CD4-positive, alpha-beta T cell treated with Interleukin-4 for 1 hour (primary cell): ENCODE data around the gene ADAM33.
A peak's percentile ranks its signal among the peaks of the same experiment; 100 is the strongest.

Experiments used
- DNase-seq, 2 donors: peaks; one replicate each; pipeline ENCODE4 v3.0.0-alpha.2; 2020 to 2022

The ADAM33 gene, protein sequence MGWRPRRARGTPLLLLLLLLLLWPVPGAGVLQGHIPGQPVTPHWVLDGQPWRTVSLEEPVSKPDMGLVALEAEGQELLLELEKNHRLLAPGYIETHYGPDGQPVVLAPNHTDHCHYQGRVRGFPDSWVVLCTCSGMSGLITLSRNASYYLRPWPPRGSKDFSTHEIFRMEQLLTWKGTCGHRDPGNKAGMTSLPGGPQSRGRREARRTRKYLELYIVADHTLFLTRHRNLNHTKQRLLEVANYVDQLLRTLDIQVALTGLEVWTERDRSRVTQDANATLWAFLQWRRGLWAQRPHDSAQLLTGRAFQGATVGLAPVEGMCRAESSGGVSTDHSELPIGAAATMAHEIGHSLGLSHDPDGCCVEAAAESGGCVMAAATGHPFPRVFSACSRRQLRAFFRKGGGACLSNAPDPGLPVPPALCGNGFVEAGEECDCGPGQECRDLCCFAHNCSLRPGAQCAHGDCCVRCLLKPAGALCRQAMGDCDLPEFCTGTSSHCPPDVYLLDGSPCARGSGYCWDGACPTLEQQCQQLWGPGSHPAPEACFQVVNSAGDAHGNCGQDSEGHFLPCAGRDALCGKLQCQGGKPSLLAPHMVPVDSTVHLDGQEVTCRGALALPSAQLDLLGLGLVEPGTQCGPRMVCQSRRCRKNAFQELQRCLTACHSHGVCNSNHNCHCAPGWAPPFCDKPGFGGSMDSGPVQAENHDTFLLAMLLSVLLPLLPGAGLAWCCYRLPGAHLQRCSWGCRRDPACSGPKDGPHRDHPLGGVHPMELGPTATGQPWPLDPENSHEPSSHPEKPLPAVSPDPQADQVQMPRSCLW

DNA sequence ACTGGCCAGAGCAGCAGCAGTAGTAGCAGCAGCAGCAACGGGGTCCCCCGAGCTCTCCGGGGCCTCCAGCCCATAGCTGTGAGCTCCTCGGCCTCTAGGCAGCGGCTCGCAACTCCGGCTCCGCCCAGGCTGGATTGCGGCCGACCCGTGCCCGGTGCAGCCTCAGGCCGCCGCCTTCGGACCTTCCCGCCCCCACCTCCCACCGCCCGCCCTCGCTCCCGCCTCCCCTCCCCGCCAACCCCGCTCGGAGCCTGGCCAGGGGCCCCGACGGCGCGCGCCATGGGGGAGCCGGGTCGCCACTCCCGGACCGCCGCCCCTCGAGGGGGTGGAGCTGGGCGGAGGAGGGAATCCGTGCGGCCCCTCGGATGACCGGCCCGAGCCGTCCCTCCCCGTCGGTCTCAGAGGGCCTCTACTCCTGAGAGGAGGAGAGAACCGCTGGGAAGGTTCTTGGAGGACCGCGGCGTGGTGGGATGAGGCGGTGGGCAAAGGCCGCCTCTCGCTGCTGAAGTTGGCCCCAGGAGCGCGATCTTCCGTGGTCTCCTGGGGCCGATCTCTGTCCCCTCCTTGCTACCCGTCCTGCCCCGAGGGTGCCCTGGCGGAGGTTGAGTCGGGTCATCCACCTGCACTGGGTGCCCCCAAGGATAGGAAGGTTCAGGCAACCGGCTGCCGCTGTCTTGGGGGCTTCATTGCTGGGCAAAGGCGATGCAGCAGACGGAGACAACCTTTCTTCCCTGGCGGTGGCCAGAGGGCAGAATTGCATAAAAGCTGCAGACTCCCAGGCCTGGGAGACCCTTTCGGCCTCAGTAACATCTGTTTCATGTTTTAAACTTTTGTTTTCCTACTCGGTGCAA is at the start of gene ADAM33:
TSS of gene ADAM33 (minus strand) at position 80 of the 851 bp plus-strand sequence. CDS start at position 74, 6 bp downstream.
- no peak for DNase-seq

- DNase-seq: no peak
These were observed 49.2 kb upstream of the ADAM33 start for GRCh38 chr20:3730803-3731672.

DNA sequence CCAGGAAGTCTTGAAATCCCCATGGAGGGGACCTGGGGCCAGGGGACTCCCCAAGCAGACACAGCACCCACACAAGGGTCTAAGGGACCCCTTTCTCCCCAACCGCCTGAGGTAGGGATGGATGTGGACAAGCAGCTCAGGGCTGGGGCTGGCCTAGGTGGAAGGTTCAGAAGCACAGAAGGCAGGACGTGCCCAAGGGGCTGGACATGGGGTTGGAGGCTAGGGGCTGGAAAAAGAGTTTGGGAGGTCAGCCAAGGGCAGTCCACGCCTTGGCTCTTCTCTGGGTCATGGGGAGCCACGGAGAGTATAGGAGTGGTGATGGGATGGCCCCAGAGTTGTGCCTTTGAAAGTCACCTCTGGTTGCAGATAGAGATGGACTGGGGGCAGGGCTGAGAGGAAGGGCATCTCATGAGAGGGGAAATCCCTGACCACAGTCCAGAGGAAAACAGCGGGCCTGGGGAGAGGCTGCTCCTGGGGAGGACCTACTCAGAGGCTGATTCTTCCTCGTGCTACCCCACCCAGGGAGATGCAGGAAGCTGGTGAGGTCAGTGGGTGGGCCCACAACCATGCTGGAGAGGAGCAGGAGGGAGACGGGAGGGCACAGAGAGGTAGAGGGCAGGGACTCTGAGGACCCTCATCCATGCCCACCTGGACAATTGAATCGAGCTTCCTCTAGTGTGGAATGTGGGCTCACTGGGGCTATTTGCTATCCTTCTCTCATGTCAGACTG is 48.2 kb upstream of the ADAM33 start:
- no peak for DNase-seq

DNA sequence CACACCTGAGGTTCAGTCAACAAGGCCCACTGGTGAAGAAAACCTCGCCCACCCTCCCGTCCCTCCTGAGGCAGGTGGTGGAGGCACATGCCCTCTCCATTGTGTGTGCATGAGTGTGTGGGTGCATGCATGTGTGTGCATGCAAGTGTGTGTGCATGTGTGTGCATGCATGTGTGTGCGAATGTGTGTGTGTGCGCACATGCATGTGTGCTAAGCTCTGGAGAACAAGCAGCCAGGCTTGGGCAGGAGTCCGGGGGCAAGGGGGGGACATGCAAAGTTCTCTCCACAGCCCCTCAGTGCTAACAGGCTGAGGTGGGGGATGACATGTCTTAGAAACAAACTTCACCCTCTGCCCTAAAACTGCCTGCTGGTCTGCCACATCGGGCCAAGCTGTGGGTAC is 47.6 kb upstream of the ADAM33 start:
- no peak for DNase-seq

- DNase-seq: no peak
These were observed 47.1 kb upstream of the ADAM33 start for GRCh38 chr20:3728876-3729275.

DNA sequence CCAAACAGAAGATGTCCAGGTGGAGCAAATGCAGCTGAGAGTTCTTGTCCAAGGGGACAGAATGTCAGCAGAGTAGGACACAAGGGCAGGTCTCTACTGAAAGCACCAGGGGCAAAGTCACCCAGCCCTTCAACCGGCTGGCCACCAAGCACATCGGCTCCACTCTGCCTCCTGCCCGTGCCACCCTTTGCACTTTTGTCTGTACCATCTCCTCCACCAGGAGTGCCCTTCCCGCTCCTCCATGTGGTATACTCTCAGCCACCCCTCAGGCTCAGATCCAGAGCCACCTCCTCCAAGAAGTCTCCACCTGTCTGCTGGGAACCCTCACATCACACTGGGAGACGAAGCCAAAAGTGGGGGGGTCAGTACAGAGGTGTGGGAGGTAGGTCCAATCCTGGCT is 46.5 kb upstream of the ADAM33 start:
- DNase-seq: no peak

- DNase-seq: no peak
These were observed 45.7 kb upstream of the ADAM33 start for GRCh38 chr20:3727401-3728021.

- no peak for DNase-seq
These were observed 42.5 kb upstream of the ADAM33 start for GRCh38 chr20:3724356-3724755.

- no peak for DNase-seq
These were observed 41.5 kb upstream of the ADAM33 start for GRCh38 chr20:3723284-3723683.

DNA sequence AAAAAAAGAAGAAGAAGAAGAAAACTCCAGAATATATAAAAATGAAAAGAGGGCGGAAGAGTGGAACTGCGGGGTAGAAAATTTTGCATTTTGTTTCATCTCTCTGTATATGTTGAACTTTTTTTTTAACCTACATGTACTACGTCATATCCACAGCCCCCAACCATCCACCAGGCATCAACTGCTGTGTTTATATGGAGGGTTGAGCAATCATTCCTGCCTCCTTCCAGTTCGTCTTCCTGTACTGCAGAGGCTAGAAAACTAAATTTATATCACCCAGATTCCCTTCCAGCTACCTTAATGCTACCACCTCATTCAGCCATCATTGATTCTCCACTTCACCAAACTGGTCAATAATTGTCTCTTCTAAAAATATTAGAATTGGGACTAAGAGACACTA is 40.1 kb upstream of the ADAM33 start:
- no peak for DNase-seq

- no peak for DNase-seq
These were observed 38.8 kb upstream of the ADAM33 start for GRCh38 chr20:3720626-3721025.

DNA sequence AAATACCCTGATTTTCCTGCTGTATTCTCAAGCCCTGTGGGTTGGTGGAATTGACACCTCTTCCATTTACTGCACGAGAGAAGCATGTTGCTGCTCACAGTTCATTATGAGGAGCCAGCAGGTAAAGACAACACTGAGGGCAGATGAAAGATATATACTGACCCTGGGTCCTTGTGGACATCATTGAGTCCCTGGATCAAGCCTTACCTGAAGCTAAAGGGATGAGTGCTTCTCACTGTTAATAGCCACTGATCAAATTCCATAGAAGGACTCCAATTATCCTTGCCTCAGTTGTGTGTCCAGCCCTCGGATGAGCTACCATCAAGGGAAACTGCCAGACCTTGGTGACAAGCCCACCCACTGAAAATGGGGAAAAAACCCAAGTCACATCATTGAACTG is 38.3 kb upstream of the ADAM33 start:
- DNase-seq: no peak

DNA sequence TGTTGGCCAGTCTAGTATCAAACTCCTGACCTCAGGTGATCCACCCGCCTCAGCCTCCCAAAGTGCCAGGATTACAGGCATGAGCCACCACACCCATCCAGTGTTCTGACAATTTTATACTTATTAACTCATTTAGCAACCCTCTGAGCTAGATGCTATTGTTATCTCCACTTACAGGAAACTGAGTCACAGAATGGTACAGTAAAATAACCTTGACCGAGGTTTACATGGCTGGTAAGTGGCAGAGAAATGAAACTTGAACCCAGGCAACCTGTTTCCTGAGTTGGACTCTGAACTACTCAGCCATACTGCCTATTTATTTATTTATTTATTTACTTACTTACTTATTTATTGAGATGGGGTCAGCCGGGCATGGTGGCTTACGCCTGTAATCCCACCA is 37.2 kb upstream of the ADAM33 start:
- DNase-seq: no peak

GRCh38 chr20:3716195-3716834 is 34.5 kb upstream of the ADAM33 start:
- peak; percentile 21 to 30 for DNase-seq

- DNase-seq: peak in 1 of 2 donors; percentile 28
These were observed 32.3 kb upstream of the ADAM33 start for GRCh38 chr20:3714092-3714491.

GRCh38 chr20:3712279-3712873 is 30.6 kb upstream of the ADAM33 start, which contains the start of gene SIGLEC1:
SIGLEC1 (minus strand) TSS chr20:3712600; CDS start chr20:3707128, 5,472 bp downstream.
- peak; percentile 13 to 66 for DNase-seq

DNA sequence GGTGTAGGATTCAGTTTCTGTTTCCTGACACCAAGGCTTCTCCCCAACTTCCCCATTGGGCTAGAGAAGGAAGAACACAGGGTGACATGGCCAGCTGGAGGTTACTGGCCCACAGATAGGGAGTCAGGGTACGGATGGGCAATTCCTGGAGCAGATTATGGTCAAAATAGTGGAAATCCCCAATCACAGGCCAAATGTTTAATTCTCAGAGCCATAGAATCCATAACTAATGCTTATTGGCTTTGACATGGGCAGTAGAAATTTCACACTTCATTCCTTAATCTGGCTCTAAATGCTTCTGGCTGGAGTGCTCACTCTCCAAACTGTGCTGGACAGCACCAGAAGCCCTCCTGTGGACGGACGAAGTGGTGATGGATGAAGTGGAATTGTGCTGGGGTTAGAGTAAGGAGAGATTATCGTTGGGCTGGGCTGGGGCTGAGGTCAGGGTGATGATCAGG is 29.7 kb upstream of the ADAM33 start:
- no peak for DNase-seq

- DNase-seq: peak; percentile 54 to 65
These were observed 29.1 kb upstream of the ADAM33 start for GRCh38 chr20:3710703-3711483.

- DNase-seq: no peak
These were observed 28.2 kb upstream of the ADAM33 start for GRCh38 chr20:3710011-3710466.
